Sigmoid colon (tissue), 7 donors: ENCODE data around the gene ESM1. TPM values are rescaled to one million over a fixed set of nuclear protein-coding genes. Genes with fewer than 3 reads are reported as not detected.

ENCODE experiments used
- DNase-seq: peaks from one replicate; pipeline ENCODE4 v3.0.0-alpha.2; 2019
- H3K27ac ChIP-seq, 4 donors: fragments of 200-600 bp; sonication (generic); one replicate each; pipeline ENCODE4 v1.5.1; 2016 to 2019; ENCODE audit warnings: mild to moderate bottlenecking in 1 of 4
- H3K27me3 ChIP-seq, 3 donors: fragments of 200-600 bp; sonication (generic); one replicate each; pipeline ENCODE4 v1.5.1; 2019; ENCODE audit warnings: mild to moderate bottlenecking in 1 of 3
- H3K36me3 ChIP-seq, 4 donors: fragments of 200-600 bp; sonication (generic); one replicate each; pipeline ENCODE4 v1.5.1; 2016 to 2019
- H3K4me1 ChIP-seq, 4 donors: fragments of 200-600 bp; sonication (generic); one replicate each; pipeline ENCODE4 v1.5.1; 2017 to 2019
- H3K4me3 ChIP-seq, 4 donors: fragments of 200-600 bp; sonication (generic); one replicate each; pipeline ENCODE4 v1.5.1; 2017 to 2019; ENCODE audit warnings: mild to moderate bottlenecking in 2 of 4, moderate library complexity in 1 of 4
- H3K9me3 ChIP-seq, 4 donors: fragments of 200-600 bp in 3 of 4; sonication (generic) in 3 of 4; one replicate each; pipeline versions ENCODE4 v1.5.1 to v1.6.1; 2013 to 2019
- EP300 ChIP-seq, 4 donors: sonication (generic); formaldehyde crosslinking; IDR thresholded peaks; one replicate each; pipeline ENCODE4 v1.6.1; 2017; ENCODE audit warnings: antibody characterized with exemption in 4 of 4
- POLR2A ChIP-seq, 2 donors: fragments of 450-650 bp; IDR thresholded peaks; one replicate each; pipeline ENCODE4 v1.6.1; 2016; ENCODE audit warnings: antibody characterized with exemption in 2 of 2, mild to moderate bottlenecking in 2 of 2, moderate library complexity in 2 of 2
- POLR2AphosphoS5 ChIP-seq, 4 donors: sonication (generic); formaldehyde crosslinking; IDR thresholded peaks; one replicate each; pipeline ENCODE4 v1.6.1; 2017; ENCODE audit warnings: antibody characterized with exemption in 4 of 4
- WGBS, 2 donors: extraction: QIAGEN DNeasy Blood & Tissue Kit; methylation state at CpG; one replicate each; pipeline ENCODE4 v1.1.7; 2013; 5-methylcytosine and 5-hydroxymethylcytosine counted together
- intact Hi-C: fragments of 100-400 bp; cut with DNase I; formaldehyde crosslinking; loops from one replicate; pipeline ENCODE4 v1.15.1; 2023
- polyA plus RNA-seq, 3 donors: library from polyadenylated mRNA; stranded (reverse); fragments of 200-250 nt; gene quantifications; one replicate each; pipeline ENCODE4 v1.2.3, GENCODE V29; 2013
- total RNA-seq, 4 donors: library from RNA; depleted of rRNA; stranded (reverse); fragments of >200 nt; gene quantifications; one replicate each; pipeline ENCODE4 v1.1.0, GENCODE V29; 2016
- TF ChIP-seq, protein P1 (sequence below), 4 experiments: fragments of 450-650 bp in 3 of 4; fragments of 200-600 bp in 1 of 4; IDR thresholded peaks; one replicate each; pipeline ENCODE4 v1.5.1; 2016 to 2019; ENCODE audit warnings: antibody characterized with exemption in 4 of 4, mild to moderate bottlenecking in 3 of 4, moderate library complexity in 2 of 4
- donor health status: healthy with polysubstance abuse.
- donor health status: Bipolar disorder and iron deficiency.
- donor health status: healthy.

Gene ESM1
- total and polyA plus RNA-seq, 7 donors, result 0.26 TPM; not detected in 6

DNA sequence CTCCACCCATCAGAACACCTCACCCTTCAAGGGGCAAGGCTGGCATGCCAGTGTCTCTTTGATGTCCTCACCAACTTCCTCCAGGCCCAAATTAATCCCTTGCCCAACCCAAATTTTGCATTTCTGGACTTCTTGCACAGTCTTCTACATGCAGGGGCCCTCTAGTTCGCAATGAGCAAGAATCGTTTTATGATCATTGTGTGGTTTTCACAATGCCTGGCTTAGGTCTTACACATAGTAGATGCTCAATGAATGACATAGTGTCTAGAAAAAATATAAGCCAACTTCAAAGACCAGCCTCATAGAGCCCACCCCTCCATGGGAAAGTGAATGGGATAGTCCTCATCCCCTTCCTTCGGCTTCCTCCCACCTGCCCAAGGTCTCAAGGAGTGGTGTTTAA lies 9.8 kb upstream of the ESM1 start:
- no peaks in the 10 kb centered on the region for H3K9me3 ChIP-seq
- intact Hi-C loops, result no loop called here
- WGBS, 2 donors, result 69 to 90% methylated on average over 3 of the region's 3 CpGs
- no peak overlapping the region for H3K4me3 ChIP-seq
- TF ChIP-seq EP300 (IDR thresholded peaks at IDR 0.05), result no peak
- TF ChIP-seq, protein P1, sequence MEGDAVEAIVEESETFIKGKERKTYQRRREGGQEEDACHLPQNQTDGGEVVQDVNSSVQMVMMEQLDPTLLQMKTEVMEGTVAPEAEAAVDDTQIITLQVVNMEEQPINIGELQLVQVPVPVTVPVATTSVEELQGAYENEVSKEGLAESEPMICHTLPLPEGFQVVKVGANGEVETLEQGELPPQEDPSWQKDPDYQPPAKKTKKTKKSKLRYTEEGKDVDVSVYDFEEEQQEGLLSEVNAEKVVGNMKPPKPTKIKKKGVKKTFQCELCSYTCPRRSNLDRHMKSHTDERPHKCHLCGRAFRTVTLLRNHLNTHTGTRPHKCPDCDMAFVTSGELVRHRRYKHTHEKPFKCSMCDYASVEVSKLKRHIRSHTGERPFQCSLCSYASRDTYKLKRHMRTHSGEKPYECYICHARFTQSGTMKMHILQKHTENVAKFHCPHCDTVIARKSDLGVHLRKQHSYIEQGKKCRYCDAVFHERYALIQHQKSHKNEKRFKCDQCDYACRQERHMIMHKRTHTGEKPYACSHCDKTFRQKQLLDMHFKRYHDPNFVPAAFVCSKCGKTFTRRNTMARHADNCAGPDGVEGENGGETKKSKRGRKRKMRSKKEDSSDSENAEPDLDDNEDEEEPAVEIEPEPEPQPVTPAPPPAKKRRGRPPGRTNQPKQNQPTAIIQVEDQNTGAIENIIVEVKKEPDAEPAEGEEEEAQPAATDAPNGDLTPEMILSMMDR (IDR thresholded peaks at IDR 0.05), result no peak
- no peak for TF ChIP-seq POLR2AphosphoS5 (IDR thresholded peaks at IDR 0.05)
- TF ChIP-seq POLR2A (IDR thresholded peaks at IDR 0.05), result no peak
- no peaks in the 10 kb centered on the region for H3K27me3 ChIP-seq
- no peaks in the 10 kb centered on the region for H3K4me1 ChIP-seq
- no peak for DNase-seq
- H3K36me3 ChIP-seq, result no peaks in the 10 kb centered on the region
- H3K27ac ChIP-seq, result no peak overlapping the region

DNA sequence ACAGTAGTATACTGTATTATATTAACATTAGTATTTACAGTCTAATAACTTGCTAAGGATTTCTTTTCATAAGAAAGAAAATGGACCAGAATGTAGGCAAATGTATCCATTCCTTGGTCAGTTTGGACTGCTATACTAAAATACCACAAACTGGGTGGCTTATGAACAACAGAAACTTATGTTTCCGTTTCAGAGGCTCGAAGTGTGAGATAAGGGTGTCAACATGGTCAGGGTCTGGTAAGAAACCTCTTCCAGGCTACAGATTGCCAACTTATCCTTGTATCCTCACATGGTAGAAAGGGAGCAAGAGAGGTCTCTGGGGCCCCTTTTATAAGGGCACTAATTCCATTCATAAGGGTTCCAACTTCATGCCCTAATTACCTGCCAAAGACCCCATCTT lies 9.2 kb upstream of the ESM1 start:
- intact Hi-C loops, result no loop called here
- Histone ChIP-seq H3K4me3 (no peak overlapping the region), H3K27me3 (no peaks in the 10 kb centered on the region), H3K36me3 (no peaks in the 10 kb centered on the region), H3K4me1 (no peaks in the 10 kb centered on the region), H3K27ac (no peak overlapping the region), H3K9me3 (no peaks in the 10 kb centered on the region)
- TF ChIP-seq POLR2A (IDR thresholded peaks at IDR 0.05) (no peak), EP300 (IDR thresholded peaks at IDR 0.05) (no peak), POLR2AphosphoS5 (IDR thresholded peaks at IDR 0.05) (no peak)
- TF ChIP-seq, protein P1 (IDR thresholded peaks at IDR 0.05), result no peak
- DNase-seq, result no peak
- WGBS, 2 donors, result 78 to 85% methylated on average over 2 of the region's 2 CpGs

DNA sequence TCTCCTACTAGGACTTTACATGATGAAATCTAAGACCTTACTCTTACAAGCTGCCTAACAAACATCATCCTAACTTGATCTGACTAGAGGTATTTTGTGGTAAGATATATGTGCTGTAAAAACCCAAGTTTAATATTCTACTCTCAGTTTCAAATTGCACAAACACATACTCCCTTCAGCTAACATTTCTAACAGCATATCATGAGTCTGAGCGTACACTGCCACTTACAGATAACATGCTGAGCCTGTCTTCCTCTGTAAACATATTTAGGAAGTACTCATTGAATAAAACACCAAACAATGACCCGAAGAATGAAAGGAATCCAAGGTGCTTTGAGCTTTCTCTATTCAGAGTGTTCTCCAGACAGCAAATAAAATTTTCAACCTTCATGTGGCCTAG lies 7.9 kb upstream of the ESM1 start:
- Histone ChIP-seq H3K27me3 (no peaks in the 10 kb centered on the region), H3K9me3 (no peaks in the 10 kb centered on the region), H3K4me1 (no peaks in the 10 kb centered on the region), H3K4me3 (no peak overlapping the region), H3K36me3 (no peaks in the 10 kb centered on the region), H3K27ac (no peak overlapping the region)
- WGBS, 2 donors, result 22 to 55% methylated on average over 2 of the region's 2 CpGs
- intact Hi-C loops, result no loop called here
- no peak for DNase-seq
- TF ChIP-seq POLR2A (IDR thresholded peaks at IDR 0.05), result no peak

DNA sequence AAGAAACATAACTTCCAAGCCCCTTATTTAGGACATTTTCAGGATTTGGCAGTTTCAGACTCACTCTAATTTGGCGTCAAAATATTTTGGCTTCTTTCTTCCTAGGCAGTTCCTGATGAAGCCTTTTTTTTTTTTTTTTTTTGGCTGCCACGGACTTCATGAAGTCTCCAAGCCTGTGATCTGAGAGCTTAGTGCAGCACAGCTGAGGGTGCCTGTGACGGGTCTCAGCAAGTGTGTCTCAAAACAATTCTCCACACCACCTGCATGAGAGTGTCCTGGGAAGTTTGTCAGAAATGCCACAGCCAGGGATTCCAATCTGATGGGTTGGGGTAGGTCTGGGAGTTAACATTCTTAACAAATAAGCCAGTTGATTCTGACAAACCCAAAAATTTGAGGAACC lies 6.0 kb upstream of the ESM1 start:
- H3K27ac ChIP-seq, result no peak overlapping the region
- no peaks in the 10 kb centered on the region for H3K27me3 ChIP-seq
- H3K9me3 ChIP-seq, result no peaks in the 10 kb centered on the region
- H3K4me3 ChIP-seq, result no peak overlapping the region
- intact Hi-C loops, result no loop called here
- no peaks in the 10 kb centered on the region for H3K4me1 ChIP-seq
- TF ChIP-seq POLR2A (IDR thresholded peaks at IDR 0.05), result no peak
- TF ChIP-seq POLR2AphosphoS5 (IDR thresholded peaks at IDR 0.05), result no peak
- TF ChIP-seq EP300 (IDR thresholded peaks at IDR 0.05), result no peak
- TF ChIP-seq, protein P1 (IDR thresholded peaks at IDR 0.05), result no peak
- no peaks in the 10 kb centered on the region for H3K36me3 ChIP-seq
- 53 to 62% methylated on average over 3 of the region's 3 CpGs for WGBS, 2 donors
- no peak for DNase-seq

DNA sequence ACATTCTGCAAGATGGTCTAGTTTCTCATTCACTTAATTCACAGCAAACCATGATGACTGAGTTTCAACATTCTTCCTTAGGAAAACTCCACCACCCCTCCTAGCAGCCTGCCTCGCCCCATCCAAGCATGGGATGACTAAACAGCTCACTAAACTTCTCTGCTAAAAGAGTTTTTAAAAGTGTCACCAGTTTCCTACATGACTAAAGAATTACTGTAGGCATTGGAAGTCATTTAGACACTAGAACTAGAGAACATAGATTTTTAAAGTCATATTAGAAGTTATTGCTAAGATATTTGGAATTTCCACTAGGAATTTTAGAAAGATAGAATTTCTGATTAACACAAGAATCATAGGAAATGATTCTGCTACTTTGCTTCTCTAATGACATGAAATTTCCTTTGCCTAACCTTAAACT lies 5.5 kb upstream of the ESM1 start:
- TF ChIP-seq POLR2A (IDR thresholded peaks at IDR 0.05) (no peak), EP300 (IDR thresholded peaks at IDR 0.05) (no peak), POLR2AphosphoS5 (IDR thresholded peaks at IDR 0.05) (no peak)
- TF ChIP-seq, protein P1 (IDR thresholded peaks at IDR 0.05), result no peak
- intact Hi-C loops, result no loop called here
- Histone ChIP-seq H3K9me3 (no peaks in the 10 kb centered on the region), H3K27me3 (no peaks in the 10 kb centered on the region), H3K4me1 (no peaks in the 10 kb centered on the region), H3K4me3 (no peak overlapping the region), H3K27ac (no peak overlapping the region), H3K36me3 (no peaks in the 10 kb centered on the region)
- WGBS, 2 donors, result 25 to 73% methylated on average over 1 of the region's 1 CpG
- DNase-seq, result no peak
